SIG-M5 treated with dmso at 0.1 percent for 504 hours (cell line): ENCODE data around the gene SMIM5.

Experiments used
- DNase-seq: peaks from one replicate; lab custom pipeline; 2025; ENCODE audit not compliant: unreplicated experiment; lab: John Stamatoyannopoulos, UW

SMIM5 gene

DNA sequence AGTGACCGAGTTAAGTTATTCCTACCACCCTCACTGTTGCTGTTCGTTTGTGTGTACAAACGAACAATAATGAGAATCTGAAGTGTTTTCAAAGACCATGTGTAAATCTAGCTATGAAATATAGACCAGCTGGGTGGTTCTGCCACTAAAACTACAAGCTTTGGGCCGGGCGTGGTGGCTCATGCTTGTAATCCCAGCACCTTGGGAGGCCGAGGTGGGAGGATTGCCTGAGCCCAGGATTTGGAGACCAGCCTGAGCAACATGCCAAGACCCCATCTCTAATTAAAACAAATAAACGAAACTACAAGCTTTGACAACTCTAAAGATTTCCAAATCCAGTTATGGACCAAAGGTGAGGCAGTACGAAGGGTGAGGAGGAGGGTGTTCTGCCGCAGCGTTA is 32.7 kb downstream of the SMIM5 start:
- no peak for DNase-seq

DNA sequence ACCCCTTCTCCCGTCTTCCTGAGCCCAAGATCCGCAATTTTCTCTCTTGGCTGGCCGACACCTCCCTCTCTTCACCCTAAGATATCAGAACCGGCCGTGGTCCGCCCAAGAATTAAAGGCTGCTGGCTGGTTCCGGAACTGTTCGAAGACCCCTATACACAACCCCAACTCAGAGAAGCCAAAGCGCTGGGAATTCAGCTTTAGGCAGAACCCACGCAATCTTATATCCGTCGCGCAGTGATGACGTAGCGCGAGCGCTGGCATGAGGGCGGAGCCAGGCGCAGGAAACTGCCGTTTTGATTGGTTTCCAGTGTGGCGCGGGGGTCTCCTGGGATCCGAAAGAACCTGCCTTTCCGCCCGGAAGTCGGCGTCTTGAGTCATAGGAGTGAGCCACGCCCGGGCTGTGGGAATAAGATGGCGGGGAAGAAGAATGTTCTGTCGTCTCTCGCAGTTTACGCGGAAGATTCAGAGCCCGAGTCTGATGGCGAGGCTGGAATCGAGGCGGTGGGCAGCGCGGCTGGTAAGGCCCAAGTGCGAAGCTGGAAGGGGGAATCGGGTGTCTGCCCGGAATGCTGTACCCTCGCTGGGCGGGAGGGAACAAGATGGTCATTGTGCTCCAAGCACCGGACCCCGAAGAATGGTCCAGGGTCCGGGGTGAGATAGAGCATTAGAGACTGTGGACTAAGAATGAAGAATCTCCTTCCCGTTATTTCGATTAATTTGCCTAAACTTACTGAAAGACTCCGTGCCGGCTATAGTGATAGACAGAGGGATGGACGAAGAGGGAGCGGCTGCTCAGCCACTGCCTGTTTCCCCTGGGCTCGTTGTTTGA is 33.9 kb downstream of the SMIM5 start, which contains the start of the genes RECQL5 and SAP30BP:
RECQL5 (minus strand) TSS at position 196 of the 832 bp plus-strand sequence. CDS start 597 bp downstream, outside the sequence.
SAP30BP (plus strand) TSS at position 380 of the 832 bp plus-strand sequence; CDS start at position 415, 35 bp downstream.
- DNase-seq = peak; percentile 99

DNA sequence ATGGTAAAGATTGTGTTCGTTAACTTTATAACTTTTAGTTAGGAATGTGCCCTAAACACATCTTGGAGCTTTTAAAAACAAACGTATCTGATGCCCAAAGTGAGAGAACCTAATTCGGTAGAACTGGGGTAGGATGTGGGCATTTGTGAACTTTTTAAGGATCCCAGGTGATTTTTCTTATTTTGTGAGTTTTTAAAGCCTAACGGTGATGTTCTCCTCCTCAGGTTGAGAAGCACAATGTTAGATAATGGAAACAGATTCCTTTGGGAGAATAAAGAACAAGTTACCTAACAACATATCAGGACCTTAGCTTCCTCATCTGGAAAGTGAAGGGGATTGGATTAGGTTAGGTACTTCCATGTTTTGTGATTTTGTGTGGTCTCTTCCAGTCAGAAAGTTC is 34.6 kb downstream of the SMIM5 start:
- no peak for DNase-seq

DNA sequence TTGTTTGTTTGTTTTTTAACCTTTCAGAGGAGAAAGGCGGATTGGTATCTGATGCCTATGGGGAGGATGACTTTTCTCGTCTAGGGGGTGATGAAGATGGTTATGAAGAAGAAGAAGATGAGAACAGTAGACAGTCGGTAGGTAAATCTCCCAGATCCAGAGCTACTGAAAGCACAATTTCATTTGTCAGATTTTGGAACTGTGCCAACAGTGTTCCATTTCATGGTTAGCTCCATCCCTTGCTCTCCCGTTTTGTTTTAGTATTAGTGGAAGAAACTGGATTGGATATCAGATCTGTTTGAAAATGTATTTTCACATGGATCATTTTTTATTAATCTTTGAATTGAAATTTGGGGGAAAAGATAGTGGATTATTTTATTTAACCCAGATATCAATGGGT is 35.3 kb downstream of the SMIM5 start:
- no peak for DNase-seq

DNA sequence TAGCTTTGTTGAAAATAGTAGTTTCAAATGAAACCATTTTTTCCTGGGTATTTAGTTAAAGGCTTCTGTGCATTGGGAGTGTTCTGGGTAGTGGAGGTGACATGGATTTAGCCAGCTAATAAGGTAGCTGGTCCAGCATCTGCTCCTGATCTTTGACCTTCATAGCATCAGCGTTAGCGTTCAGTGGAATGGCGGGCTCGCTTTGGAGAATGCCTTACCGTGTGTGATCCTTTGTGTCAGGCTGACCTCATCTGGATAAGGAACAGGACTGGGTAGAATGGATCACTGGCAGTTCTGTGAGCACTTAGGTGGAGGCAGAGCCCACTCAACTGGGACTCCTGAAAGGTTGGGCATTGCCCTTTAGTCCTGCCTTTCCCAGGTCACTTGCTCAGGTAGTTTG is 37.6 kb downstream of the SMIM5 start:
- DNase-seq = no peak

DNA sequence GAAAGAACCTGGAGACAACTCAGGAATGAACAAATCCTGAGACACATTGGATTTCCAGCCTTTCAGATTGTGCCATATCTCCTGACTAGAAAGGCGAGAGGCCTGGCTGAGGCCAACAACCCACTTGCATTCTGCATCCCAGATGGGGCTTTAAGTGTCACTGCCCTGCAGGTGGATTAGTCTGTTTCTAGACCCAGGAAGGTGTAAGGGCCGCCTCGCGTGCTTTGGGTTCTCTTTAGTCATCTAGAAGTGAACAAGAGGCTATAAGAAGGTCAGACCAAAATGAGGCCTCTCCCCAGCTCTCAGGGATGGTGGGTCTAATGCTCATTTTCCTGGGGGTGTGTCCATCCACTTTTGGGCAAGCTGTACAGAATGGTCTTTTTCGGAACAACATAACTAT is 38.8 kb downstream of the SMIM5 start:
- DNase-seq = no peak

DNA sequence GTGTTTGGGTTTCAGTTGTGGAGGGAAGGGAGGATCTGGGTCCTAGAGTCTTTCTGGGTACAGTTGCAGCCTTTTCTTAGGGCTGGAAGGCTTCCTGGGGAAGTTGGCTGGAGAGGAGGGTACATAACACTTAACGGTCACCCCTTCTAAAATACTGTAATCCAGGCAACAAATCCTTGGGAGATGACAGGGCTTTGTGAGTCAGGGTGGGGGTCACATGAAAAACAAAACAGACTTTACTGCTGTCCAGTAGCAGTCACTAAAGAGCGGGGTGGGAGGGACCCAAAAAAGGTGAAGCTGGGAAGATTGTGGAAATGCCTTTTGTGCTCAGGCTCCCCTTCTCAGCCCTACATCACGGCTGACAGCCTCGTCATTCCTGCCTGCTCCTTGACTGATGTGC is 40.3 kb downstream of the SMIM5 start:
- no peak for DNase-seq

DNA sequence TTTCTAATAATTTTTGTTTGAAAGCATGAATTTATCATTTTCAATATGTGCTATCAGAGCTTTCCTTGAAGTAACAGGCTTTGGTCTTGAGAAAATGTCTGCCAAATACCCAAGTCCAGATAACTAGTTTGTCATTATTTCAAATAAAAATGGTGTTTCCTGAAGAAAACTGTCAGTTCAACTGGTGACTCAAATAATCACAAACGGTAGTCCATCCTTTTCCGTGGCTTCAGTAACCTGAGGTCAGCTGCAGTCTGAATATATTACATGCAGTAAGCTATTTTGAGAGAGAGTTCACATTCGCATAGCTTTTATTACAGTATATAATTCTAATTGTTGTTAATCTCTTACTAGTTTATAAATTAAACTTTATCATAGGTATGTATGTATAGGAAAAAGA is 43.2 kb downstream of the SMIM5 start:
- DNase-seq = no peak

DNA sequence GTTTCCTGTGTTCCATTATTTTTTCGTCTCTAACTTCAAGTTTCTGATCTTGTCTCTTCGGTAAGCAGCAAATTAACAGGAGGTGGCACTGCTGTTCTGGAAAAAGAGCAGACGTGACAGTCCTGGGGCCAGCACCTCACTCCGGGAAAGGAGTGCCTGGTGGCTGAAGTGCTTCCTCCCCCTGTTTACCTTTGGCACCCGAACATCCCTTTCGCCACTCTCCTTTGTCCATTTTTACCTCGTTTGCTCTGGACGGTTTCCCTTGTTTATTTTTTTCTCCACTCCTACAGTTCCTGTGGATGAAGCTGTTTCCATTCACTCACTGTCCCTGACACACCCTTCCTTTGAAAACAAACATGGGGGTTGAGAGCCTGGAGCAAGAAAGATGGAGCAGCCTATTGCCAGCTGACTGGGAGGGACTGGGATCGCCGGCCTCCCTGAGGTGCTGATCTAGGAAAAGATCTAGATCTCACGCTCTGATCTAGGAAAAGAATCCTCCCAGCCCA is 46.5 kb downstream of the SMIM5 start:
- peak; percentile 31 for DNase-seq

DNA sequence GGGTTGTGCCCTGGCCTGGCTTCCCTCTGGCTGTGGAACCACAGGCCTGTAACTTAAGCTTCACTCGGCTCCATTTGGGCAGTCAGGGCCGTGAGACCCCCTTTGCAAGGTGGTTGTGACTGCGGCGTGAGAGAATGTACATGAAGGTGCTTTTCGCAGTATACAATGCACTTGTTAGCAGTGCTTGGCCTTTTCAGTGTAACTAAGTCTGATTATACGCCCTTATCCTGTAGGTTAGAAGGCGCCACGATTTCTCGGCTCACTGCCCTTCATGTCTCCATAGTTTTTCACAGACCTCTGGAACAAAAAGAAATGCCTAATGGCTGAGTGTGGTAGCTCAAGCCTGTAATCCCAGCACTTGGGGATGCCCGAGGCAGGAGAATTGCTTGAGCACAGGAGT is 47.2 kb downstream of the SMIM5 start:
- DNase-seq = no peak

DNA sequence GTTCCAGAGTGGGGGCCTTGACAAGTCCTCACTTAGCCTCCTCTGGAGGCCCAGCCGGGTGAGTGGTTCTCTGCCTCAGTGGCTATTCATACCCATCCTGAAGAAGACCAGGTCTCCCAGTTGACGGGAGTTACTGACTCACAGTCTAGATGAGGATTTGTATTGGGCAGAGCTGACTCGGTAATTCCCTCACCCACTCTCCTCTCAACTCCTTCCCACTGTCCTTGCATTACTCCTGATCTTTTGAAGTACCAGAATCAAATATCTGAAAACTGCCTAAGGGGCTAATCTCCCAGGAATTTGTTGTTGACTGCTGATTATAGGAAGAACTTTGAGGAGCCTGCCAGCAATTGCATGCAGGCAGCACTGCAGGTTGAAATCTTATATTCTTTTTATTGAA is 48.1 kb downstream of the SMIM5 start:
- DNase-seq = no peak

DNA sequence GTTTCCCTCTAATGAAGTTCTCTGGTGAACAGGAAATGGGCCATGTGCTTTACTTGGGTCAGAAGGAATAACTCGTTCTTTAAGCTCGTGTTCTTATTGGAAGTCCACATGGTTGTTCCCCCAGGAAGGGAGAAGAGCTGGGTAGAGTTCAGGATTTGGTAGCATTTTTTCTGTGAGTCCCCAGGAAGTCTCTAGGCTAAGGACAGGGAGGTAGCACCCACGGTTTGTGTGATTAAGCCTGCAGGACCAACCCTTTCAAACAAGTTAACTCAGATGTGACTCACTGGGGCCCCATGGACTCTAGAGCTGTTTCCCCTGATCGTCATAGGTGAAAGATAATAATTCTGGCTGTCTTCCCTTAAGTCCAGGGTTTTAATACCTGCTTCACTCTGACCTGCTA is 50.3 kb downstream of the SMIM5 start:
- DNase-seq = no peak

DNA sequence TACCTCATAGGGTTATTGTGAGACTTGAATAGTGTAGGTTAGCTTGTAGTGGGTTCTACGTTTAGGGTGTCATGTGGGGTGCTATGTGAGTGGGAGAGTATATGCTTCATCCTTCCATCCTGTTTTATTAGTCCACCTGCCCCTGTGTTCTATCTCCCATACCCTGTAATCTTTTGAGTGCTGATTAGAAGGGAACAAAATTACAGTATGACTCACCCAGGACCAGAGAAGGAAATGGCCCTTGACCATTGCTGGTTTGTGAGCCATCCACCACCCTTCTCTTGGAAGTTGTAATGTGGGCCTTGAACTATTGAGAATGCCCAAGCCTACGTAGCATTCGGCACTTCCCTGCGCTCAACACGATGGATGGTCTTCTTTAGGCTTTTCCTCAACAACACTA is 51.0 kb downstream of the SMIM5 start:
- no peak for DNase-seq

DNA sequence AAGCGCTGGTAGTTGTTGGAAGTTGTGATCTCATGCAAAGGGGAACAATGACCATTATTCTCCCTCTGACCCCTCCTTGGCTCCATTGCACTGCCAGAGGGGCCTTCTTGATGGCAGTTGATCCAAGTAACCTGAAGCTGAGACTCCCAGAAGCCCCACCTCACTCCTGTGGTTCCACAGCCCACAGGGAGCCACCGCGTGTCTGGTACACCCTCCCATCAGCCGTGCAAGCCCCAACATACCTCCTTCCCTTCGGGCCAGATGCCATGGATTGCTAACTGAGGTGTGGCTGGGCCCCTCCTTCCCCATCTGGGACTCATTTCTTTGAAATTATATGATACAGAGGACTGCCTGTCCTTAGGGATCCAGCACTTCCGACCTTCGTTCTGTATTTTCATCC is 51.7 kb downstream of the SMIM5 start:
- DNase-seq = no peak

DNA sequence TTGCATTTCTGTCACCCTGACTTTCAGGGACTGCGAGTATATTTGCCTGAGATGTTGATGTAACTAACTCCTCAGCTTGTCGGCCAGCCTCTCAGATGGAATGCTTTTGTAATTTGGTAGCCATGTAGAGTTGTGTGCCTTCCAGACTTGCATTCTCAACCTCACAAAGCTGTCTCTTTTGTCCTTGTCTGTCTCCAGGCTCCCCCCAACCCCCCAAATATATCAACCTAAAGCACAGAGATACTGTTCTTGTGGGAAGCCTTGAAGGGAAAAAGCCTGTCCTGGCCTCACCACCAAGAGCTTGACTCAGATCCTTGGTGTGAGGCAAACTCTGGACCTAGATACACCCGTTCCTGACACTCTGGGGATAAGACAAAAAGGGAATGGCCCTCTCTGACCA is 52.3 kb downstream of the SMIM5 start:
- DNase-seq = no peak

DNA sequence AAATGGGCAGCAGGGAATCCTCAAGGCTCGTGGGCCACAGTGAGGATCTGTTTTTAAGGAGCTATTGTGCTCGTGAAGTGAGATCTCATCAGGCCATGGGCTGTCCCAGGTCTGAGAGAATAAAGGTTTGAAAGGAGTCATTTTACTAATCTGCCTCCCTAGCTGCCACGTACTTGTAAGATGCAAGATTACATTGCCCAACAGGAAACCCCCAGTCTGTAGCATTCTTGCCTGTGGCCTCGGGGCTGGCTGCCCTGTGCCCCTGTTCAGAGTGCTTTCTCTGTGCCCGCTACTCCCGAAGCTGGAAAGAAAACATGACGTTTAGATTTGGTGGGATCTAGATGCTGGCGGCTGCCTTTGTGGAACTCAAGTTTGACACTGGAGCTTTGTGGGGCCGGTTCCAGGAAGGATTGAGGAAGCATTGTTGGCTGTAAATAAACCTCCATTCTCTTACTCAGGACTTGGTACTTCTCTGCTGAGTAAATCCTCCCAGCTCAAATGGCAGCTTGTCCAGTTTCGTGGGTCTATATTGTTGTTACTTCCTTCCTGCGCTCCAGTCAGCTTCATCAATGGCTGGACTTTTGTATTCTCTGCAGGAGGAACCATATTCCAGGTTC is 55.1 kb downstream of the SMIM5 start:
- peak; percentile 53 for DNase-seq

DNA sequence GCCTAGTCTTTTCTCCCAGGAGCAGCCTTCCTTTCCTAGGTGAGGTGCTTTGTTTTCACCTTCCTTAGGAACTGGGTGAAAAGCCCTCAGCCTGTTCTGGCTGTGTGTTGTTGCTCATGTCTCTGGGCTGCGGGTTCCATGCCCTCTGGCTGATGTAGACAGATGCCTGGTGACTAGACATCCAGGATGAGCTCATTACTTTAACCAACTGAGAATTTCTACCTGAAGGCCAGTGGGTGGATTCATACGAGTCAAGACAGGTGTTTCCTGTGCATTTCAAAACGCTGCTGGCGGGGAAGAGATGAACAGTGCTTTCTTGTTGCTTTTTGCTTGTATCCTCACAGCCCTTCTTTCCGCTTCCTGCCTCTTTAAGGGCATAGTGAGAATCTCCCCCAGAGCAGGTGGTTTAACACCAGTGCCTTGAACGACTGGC is 56.2 kb downstream of the SMIM5 start:
- DNase-seq = peak; percentile 44
